DND-41 (cell line): ENCODE data around the gene LNX1.

ENCODE experiments used
- EZH2 ChIP-seq: IDR thresholded peaks from 3 replicates; pipeline ENCODE4 v1.6.1; 2012; ENCODE audit warnings: borderline replicate concordance, low read depth, mild to moderate bottlenecking, moderate library complexity, low read length, inconsistent platforms; ENCODE audit not compliant: severe bottlenecking
- TF ChIP-seq, protein P1 (sequence below): IDR thresholded peaks from 2 replicates; pipeline ENCODE4 v1.5.1; 2012; ENCODE audit warnings: borderline replicate concordance, low read length, moderate library complexity, mild to moderate bottlenecking; ENCODE audit not compliant: poor library complexity, severe bottlenecking; ENCODE audit errors: extremely low read depth

GRCh38 chr4:53536328-53536727 is 55.0 kb downstream of the LNX1 start:
- no peak for TF ChIP-seq EZH2
- TF ChIP-seq, protein P1, sequence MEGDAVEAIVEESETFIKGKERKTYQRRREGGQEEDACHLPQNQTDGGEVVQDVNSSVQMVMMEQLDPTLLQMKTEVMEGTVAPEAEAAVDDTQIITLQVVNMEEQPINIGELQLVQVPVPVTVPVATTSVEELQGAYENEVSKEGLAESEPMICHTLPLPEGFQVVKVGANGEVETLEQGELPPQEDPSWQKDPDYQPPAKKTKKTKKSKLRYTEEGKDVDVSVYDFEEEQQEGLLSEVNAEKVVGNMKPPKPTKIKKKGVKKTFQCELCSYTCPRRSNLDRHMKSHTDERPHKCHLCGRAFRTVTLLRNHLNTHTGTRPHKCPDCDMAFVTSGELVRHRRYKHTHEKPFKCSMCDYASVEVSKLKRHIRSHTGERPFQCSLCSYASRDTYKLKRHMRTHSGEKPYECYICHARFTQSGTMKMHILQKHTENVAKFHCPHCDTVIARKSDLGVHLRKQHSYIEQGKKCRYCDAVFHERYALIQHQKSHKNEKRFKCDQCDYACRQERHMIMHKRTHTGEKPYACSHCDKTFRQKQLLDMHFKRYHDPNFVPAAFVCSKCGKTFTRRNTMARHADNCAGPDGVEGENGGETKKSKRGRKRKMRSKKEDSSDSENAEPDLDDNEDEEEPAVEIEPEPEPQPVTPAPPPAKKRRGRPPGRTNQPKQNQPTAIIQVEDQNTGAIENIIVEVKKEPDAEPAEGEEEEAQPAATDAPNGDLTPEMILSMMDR: no peak
